Kidney epithelial cell (primary cell): ENCODE data around the gene NHSL2. TPM values are rescaled to one million over a fixed set of nuclear protein-coding genes. Genes with fewer than 3 reads are reported as not detected.
A peak's percentile ranks its signal among the peaks of the same experiment; 100 is the strongest.

Experiments used
- DNase-seq: peaks from one replicate; pipeline ENCODE4 v3.0.0-alpha.2; 2010; ENCODE audit warnings: low read depth
- H3K27me3 ChIP-seq: 2 replicates; pipeline ENCODE4 v1.6.0; 2011; ENCODE audit warnings: low read length; ENCODE audit not compliant: control insufficient read depth, insufficient read depth
- H3K36me3 ChIP-seq: 2 replicates; pipeline ENCODE4 v1.5.1; 2011; ENCODE audit warnings: low read length; ENCODE audit not compliant: control insufficient read depth, insufficient read depth
- H3K4me3 ChIP-seq: 2 replicates; pipeline ENCODE4 v1.5.1; 2011; ENCODE audit warnings: low read depth, mild to moderate bottlenecking, control low read depth, low read length
- CTCF ChIP-seq: IDR thresholded peaks from 2 replicates; pipeline ENCODE4 v1.5.1; 2011; ENCODE audit warnings: mild to moderate bottlenecking, moderate library complexity, low read length, control low read depth, inconsistent platforms; ENCODE audit not compliant: insufficient read depth, poor library complexity, severe bottlenecking
- total RNA-seq: library from RNA; depleted of rRNA; stranded (reverse); fragments of >200 nt; gene quantifications from 2 replicates; pipeline ENCODE4 v1.2.3, GENCODE V29; 2015

Gene NHSL2
- total RNA-seq, 1 donor from 2014 or later: 1.4 TPM

GRCh38 chrX:72016881-72017783, 106.5 kb downstream of the NHSL2 start:
- no peak for DNase-seq
- no peak overlapping the region for H3K4me3 ChIP-seq
- peaks cover 4% of the 10 kb centered on the region for H3K27me3 ChIP-seq
- H3K36me3 ChIP-seq: no peaks in the 10 kb centered on the region
- no peak for TF ChIP-seq CTCF

- H3K4me3 ChIP-seq: no peak overlapping the region
- DNase-seq: peak; percentile 39
- H3K36me3 ChIP-seq: no peaks in the 10 kb centered on the region
- TF ChIP-seq CTCF: peak; percentile 8
- H3K27me3 ChIP-seq: peaks cover 4% of the 10 kb centered on the region
Measured at GRCh38 chrX:72018277-72019112, 107.8 kb downstream of the NHSL2 start.

GRCh38 chrX:72019487-72019886, 108.8 kb downstream of the NHSL2 start:
- DNase-seq: no peak
- H3K27me3 ChIP-seq: peaks cover 4% of the 10 kb centered on the region
- no peak overlapping the region for H3K4me3 ChIP-seq
- TF ChIP-seq CTCF: no peak
- H3K36me3 ChIP-seq: no peaks in the 10 kb centered on the region

GRCh38 chrX:72020204-72020603, 109.6 kb downstream of the NHSL2 start:
- Histone ChIP-seq H3K36me3 (no peaks in the 10 kb centered on the region), H3K27me3 (peaks cover 4% of the 10 kb centered on the region), H3K4me3 (no peak overlapping the region)
- no peak for DNase-seq
- TF ChIP-seq CTCF: no peak

- Histone ChIP-seq H3K27me3 (peaks cover 7% of the 10 kb centered on the region), H3K36me3 (no peaks in the 10 kb centered on the region), H3K4me3 (no peak overlapping the region)
- no peak for TF ChIP-seq CTCF
- DNase-seq: no peak
Measured at GRCh38 chrX:72020788-72021187, 110.1 kb downstream of the NHSL2 start.
